GM18505 (cell line): Measurements from ENCODE around the gene EXO1.

Experiments used
- ATAC-seq: cut with Tn5 transposase; IDR thresholded peaks from one replicate; pipeline ENCODE4 v1.9.1; 2021; ENCODE audit not compliant: unreplicated experiment
- POLR2A ChIP-seq: IDR thresholded peaks from 4 replicates; pipeline ENCODE4 v1.6.1; 2011; ENCODE audit warnings: borderline replicate concordance; ENCODE audit not compliant: insufficient read depth, insufficient read length; ENCODE audit errors: extremely low read depth

The EXO1 gene

DNA sequence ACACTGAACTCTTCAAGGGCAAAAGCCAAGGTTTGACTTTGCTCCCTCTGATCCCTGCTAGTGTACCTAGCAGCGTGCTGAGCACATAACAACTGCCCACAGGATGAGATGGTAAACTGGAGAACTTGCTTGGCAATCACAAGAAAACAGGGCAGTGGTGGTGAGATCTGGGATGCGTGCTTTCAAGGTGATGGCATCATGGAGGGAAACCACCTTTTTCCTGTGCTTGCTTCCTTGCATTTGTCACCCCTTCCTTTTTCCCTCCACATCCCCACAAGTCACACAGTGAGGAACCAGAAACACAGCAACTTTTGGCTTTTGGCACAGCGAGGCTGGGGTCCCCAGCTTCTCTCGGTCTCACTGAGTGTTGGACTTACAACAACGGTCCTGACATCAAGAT is 78.1 kb downstream of the EXO1 start:
- no peak for TF ChIP-seq POLR2A
- ATAC-seq = no peak

DNA sequence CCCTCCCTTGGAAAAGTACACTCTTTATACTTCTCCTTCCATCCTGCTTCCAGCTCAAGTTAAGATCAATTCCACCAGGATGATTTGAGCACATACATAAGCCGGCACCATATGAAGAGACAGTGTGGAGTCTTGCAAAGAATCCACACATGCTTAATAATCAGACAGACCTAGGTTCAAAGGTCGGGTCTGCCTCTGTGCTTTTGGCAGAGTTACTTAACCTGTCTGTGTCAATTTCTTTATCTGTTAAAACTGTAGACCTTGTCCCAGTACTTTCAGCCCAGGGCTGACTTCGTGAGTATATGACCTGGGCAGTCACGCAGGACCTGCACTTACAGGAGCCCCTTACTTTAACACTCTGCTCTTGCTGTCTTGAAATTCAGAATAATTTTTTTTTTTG is 79.3 kb downstream of the EXO1 start:
- no peak for ATAC-seq
- TF ChIP-seq POLR2A = no peak

GRCh38 chr1:241932845-241933244 is 84.8 kb downstream of the EXO1 start:
- no peak for ATAC-seq
- TF ChIP-seq POLR2A = no peak

DNA sequence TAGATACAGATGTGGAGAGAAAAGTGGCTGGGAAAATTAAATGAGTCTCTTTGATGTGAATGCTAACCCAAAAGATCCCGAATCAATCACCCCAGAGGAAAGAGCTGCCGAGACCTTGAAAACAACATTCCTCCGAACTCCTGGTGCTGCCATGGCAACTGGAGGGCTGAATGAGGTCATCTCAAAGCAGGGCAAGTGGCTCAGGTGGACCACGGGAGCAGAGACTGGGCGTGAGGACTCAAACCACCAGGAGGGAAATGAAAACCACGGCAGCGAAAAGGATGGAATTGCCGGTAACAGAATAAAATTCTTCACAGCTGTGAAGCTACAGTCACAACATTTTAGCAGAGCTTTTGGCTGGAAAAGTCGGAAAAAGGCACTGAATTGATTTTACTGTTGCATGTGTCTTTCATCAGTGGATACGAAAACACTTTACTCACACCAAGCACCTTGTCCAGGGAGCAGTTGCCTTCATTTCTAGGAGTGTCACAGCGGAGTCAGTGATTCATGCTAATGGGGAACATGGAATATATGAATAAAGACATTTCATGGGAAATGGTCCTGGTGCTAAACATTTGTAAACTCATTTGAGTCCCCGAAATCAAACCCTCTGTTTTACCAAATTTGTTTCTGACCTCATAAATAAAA is 86.3 kb downstream of the EXO1 start:
- no peak for TF ChIP-seq POLR2A
- ATAC-seq = no peak

- ATAC-seq = no peak
- TF ChIP-seq POLR2A = no peak
Observed at GRCh38 chr1:241934866-241935265, 86.9 kb downstream of the EXO1 start.
